GM03348 (cell line): ENCODE data around the gene CALHM3.
"Not testable (repeated sequence)": the region's sequence is repeated elsewhere in the genome, so short reads cannot be mapped to it uniquely, and the experiment has no call there.

Experiments
- DNase-seq: peaks from one replicate; pipeline ENCODE4 v3.0.0; 2012; ENCODE audit warnings: low spot score

Gene CALHM3

GRCh38 chr10:103479135-103479534, at the start of gene CALHM3:
CALHM3 (minus strand) TSS chr10:103479240; CDS start chr10:103479032, 208 bp downstream.
- DNase-seq = peak; percentile 55

GRCh38 chr10:103528549-103528948, 49.5 kb upstream of the CALHM3 start:
- no peak for DNase-seq

GRCh38 chr10:103527476-103527875, 48.4 kb upstream of the CALHM3 start:
- DNase-seq = not testable (repeated sequence)

DNA sequence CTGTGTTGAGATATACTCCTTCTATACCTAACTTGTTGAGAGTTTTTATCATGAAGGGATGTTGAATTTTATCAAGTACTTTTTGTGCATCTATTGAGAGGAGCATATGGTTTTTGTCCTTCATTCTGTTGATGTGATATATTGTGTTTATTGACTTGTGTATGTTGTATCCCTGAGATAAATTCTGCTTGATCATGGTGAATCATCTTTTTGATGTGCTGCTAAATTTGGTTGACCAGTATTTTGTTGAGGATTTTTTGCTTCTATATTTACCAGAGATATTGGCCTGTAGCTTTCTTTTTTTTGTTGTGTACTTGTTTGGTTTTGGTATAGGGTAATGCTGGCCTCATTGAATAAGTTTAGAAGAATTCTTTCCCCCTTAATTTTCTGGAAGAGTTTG, 46.9 kb upstream of the CALHM3 start:
- DNase-seq = no peak

DNA sequence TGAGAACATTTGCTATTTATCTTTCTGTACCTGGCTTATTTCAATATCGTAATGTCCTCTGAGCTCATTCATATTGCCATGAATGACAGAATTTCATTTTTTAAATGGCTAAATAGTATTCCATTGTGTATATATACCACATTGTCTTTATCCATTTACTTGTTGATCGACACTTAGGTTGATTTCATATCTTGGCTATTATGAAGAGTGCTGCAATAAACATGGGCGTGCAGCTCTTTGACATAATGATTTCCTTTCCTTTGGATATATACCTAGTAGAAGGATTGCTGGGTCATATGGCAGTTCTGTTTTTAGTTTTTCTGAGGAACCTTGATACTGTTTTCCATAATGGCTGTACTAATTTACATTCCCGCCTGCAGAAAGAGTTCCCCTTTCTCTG, 44.6 kb upstream of the CALHM3 start:
- no peak for DNase-seq

DNA sequence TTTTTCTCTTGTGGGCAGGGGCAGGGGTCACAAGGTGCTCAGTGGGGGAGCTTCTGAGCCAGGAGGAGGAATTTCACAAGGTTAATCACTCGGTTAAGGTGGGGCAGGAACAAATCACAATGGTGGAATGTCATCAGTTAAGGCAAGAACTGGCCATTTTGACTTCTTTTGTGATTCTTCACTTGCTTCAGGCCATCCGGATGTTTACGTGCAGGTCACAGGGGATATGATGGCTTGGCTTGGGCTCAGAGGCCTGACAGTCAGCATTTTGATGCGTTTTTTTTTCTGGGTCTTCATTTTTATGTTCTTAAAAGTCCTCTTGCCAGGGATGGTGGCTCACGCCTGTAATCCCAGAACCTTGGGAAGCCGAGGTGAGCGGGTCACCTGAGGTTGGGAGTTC, 43.0 kb upstream of the CALHM3 start:
- not testable (repeated sequence) for DNase-seq

DNA sequence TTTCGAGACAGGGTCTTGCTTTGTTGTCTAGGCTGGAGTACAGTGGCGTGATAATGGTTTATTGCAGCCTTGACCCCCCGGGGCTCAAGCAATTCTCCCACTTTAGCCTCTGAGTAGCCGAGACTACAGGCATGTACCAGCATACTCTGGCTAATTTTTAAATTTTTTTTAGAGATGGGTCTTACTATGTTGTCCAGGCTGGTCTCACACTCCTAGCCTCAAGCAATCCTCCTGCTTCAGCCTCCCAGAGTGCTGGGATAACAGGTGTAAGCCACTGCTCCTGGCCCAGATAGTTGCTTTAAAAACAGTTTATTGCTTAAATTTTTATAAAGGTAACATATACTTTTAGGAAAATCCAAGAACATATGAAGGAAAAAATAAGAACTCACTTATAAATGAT, 40.8 kb upstream of the CALHM3 start:
- no peak for DNase-seq

- DNase-seq = no peak
Measured at GRCh38 chr10:103517234-103518085, 38.4 kb upstream of the CALHM3 start.

- no peak for DNase-seq
Measured at GRCh38 chr10:103514244-103514643, 35.2 kb upstream of the CALHM3 start.

GRCh38 chr10:103513380-103514060, 34.5 kb upstream of the CALHM3 start:
- DNase-seq = no peak

GRCh38 chr10:103512591-103513379, 33.7 kb upstream of the CALHM3 start:
- no peak for DNase-seq

- no peak for DNase-seq
Measured at GRCh38 chr10:103512166-103512565, 33.1 kb upstream of the CALHM3 start.

DNA sequence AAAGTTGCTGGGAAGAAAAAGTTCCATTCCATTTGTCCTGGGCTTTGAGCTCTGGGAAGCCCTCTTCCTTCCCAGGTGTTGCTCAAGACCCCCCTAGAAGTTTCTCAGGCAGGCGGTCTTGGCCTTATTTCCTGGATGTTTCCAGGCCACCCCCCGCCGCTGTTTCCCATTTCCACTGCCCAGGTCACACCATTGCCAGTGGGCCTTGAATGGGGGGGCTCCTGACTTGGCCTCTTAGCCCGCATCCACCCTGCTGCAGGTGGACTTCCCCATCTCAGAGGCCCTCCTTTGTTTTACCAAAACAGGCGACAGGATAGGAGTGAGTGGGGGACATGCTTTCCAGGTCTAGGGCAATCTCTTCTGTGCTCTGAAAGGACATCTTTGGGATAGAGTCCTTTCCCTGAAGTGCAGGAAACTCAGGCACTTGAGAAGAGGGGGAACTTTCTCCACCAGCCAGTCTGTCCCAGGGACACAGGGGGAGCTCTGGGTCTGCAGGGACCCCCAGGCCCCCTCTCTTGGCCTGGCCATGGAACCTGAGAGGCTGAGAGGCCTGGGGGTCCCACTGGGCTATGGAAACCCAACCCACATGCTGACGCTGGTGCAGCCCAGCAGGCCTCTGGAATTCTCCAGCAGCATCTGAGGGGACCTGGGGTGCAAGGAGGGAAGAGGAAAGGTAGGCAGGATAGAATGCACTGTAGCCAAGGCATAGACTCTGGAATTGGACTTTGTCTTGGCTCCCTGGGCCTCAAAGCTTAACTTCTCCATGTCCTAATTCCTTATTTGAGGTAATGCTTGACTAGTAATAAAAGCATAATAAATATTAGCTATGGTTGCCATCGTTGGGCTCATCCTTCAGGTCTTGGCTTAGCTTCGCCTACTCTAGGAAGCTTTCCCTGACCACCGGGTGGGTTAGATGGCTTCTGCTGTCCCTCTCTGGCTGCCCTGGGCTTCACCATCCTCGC, 32.0 kb upstream of the CALHM3 start:
- DNase-seq = no peak

DNA sequence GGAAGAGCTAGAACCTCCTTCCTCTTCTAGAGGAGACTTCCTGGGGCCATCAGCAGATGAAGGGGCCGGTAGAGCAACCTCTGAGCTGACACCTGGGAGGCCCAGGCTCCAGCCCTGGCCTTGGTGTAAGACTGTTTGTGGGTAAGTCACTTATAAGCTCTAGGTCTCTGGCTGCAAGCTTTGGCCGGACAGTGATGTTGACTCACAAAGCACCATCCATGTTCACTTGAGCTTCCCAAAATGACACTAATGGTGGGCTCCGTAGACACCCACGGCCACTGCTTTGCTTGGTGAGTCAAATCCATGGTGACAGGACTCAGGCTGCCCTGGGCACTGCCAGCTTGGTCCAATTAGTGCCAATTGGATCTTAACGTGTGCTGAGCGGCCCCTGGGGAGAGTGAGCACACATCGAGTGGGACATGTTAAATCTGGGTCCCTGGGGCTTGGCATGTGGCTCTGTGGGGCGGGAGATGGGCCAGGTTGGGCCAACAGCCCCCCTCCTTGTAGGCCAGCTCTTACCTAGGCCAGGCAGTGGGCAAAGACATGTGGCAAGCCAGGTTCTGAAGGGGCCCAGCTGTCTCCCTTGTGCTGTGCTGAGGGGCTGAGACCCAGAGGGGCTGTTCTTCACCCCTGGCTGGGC, 31.1 kb upstream of the CALHM3 start:
- DNase-seq = no peak

- DNase-seq = no peak
Measured at GRCh38 chr10:103507235-103508191, 28.5 kb upstream of the CALHM3 start.

DNA sequence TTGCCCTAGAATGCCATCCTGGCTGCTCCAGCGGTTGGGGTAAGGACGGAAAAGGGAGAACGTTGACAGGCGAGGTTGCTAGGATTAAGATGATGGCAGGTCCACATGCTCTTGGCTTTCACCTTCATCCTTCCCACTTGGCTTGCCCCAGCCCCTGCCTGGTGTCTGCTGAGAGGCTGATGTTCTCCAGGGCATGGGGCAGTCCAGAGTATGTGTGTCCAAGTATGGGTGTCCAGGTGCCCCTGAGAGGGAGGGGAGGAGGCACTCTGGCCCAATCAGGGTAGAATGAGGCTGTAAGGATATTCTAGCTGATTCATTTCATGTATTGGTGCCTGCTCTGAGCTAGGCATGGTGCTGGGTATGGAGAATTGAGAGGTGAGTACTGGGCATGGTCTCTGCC, 27.0 kb upstream of the CALHM3 start:
- DNase-seq = no peak

GRCh38 chr10:103504181-103504783, 25.2 kb upstream of the CALHM3 start:
- DNase-seq = no peak

- DNase-seq = not testable (repeated sequence)
Measured at GRCh38 chr10:103503777-103504176, 24.7 kb upstream of the CALHM3 start.
